IMR-90 (cell line): ENCODE measurements around the gene ARHGEF9. TPM values are rescaled to one million over a fixed set of nuclear protein-coding genes. Genes with fewer than 3 reads are reported as not detected.

ENCODE experiments used
- ATAC-seq: fragments of 200-7000 bp; cut with Tn5 transposase; 2 replicates; pipeline ENCODE4 v1.9.1; 2020; ENCODE audit warnings: low read depth, mild to moderate bottlenecking, moderate library complexity
- BruUV-seq: library from RNA; stranded (reverse); fragments of 400-500 nt; replicated peaks from 2 replicates; lab custom pipeline; 2021; lab: Mats Ljungman, UMichigan
- CTCF ChIA-PET: fragments of 300-600 bp; formaldehyde crosslinking; extraction: SDS; loops from one replicate; lab custom pipeline; 2021; ENCODE audit warnings: antibody characterized with exemption; lab: Yijun Ruan, JAX
- POLR2A ChIA-PET: fragments of 300-600 bp; sonication (Branson Sonifier 250); formaldehyde crosslinking; loops from one replicate; lab custom pipeline; 2022; ENCODE audit warnings: antibody characterized with exemption; ENCODE audit not compliant: unreplicated experiment; lab: Charles Lee
- DNase-seq: peaks from one replicate; pipeline ENCODE4 v3.0.0; 2013
- H2AFZ ChIP-seq: replicated peaks from 2 replicates; pipeline ENCODE3; 2013; ENCODE audit warnings: low read length, mild to moderate bottlenecking; ENCODE audit not compliant: poor library complexity
- H2AK5ac ChIP-seq: 2 replicates; pipeline ENCODE4 v1.6.1; 2013; ENCODE audit warnings: low read depth, low read length, inconsistent platforms
- H2AK9ac ChIP-seq: replicated peaks from 2 replicates; pipeline ENCODE3; 2013; ENCODE audit warnings: mild to moderate bottlenecking, low read depth, low read length, moderate library complexity; ENCODE audit not compliant: poor library complexity
- H2BK120ac ChIP-seq: 2 replicates; pipeline ENCODE4 v1.6.1; 2013; ENCODE audit warnings: low read depth, low read length, inconsistent platforms
- H2BK15ac ChIP-seq: 3 replicates; pipeline ENCODE4 v1.6.1; 2013; ENCODE audit warnings: low read depth, low read length, inconsistent platforms
- H2BK20ac ChIP-seq: 2 replicates; pipeline ENCODE4 v1.6.1; 2013; ENCODE audit warnings: low read depth, mild to moderate bottlenecking, inconsistent platforms, low read length, moderate library complexity
- H2BK5ac ChIP-seq: 2 replicates; pipeline ENCODE4 v1.6.1; 2013; ENCODE audit warnings: mild to moderate bottlenecking, low read depth, low read length, inconsistent platforms; ENCODE audit not compliant: poor library complexity, severe bottlenecking
- H3K14ac ChIP-seq: replicated peaks from 2 replicates; pipeline ENCODE4 v1.6.1; 2013; ENCODE audit warnings: low read depth, low read length, inconsistent platforms
- H3K18ac ChIP-seq: 2 replicates; pipeline ENCODE4 v1.6.1; 2013; ENCODE audit warnings: low read depth, low read length, control low read depth
- H3K23ac ChIP-seq: 2 replicates; pipeline ENCODE4 v1.6.1; 2013; ENCODE audit warnings: low read depth, low read length, inconsistent platforms
- H3K27ac ChIP-seq: 2 replicates; pipeline ENCODE4 v1.5.1; 2013; ENCODE audit warnings: mild to moderate bottlenecking, control low read depth, low read length; ENCODE audit not compliant: insufficient read depth
- H3K27me3 ChIP-seq: 2 replicates; pipeline ENCODE4 v1.6.1; 2013; ENCODE audit warnings: low read length; ENCODE audit not compliant: control insufficient read depth, insufficient read depth
- H3K36me3 ChIP-seq: 2 replicates; pipeline ENCODE4 v1.6.1; 2013; ENCODE audit warnings: low read length, mixed read lengths; ENCODE audit not compliant: control insufficient read depth, insufficient read depth
- H3K4ac ChIP-seq: 2 replicates; pipeline ENCODE4 v1.6.1; 2013; ENCODE audit warnings: low read depth, low read length, inconsistent platforms
- H3K4me1 ChIP-seq: 2 replicates; pipeline ENCODE4 v1.6.1; 2013; ENCODE audit warnings: low read length, mixed read lengths; ENCODE audit not compliant: control insufficient read depth, insufficient read depth
- H3K4me2 ChIP-seq: 2 replicates; pipeline ENCODE4 v1.6.1; 2013; ENCODE audit warnings: low read depth, mild to moderate bottlenecking, control low read depth, low read length, moderate library complexity
- H3K4me3 ChIP-seq: 2 replicates; pipeline ENCODE4 v1.5.1; 2013; ENCODE audit warnings: low read depth, mild to moderate bottlenecking, control low read depth, low read length, moderate library complexity; ENCODE audit not compliant: insufficient read depth
- H3K56ac ChIP-seq: 2 replicates; pipeline ENCODE4 v1.6.1; 2013; ENCODE audit warnings: low read length, inconsistent platforms; ENCODE audit not compliant: insufficient read depth; ENCODE audit errors: extremely low read depth
- H3K79me1 ChIP-seq, 2 experiments: 2 replicates each; pipeline ENCODE4 v1.6.1; 2013; ENCODE audit warnings: low read length in 2 of 2, inconsistent platforms in 1 of 2, low read depth in 1 of 2
- H3K9ac ChIP-seq: 2 replicates; pipeline ENCODE4 v1.6.1; 2013; ENCODE audit warnings: low read depth, low read length, control low read depth
- H3K9me1 ChIP-seq: 2 replicates; pipeline ENCODE4 v1.6.1; 2013; ENCODE audit warnings: low read length, inconsistent platforms; ENCODE audit not compliant: insufficient read depth
- H3K9me3 ChIP-seq: 2 replicates; pipeline ENCODE4 v1.6.1; 2013; ENCODE audit warnings: low read length; ENCODE audit not compliant: control insufficient read depth, insufficient read depth
- H4K20me1 ChIP-seq: 2 replicates; pipeline ENCODE4 v1.6.1; 2013; ENCODE audit warnings: low read length, inconsistent platforms; ENCODE audit not compliant: insufficient read depth
- H4K5ac ChIP-seq: 2 replicates; pipeline ENCODE4 v1.6.1; 2013; ENCODE audit warnings: mild to moderate bottlenecking, low read depth, low read length, control low read depth
- H4K8ac ChIP-seq, 2 experiments: 2 replicates each; pipeline ENCODE4 v1.6.1; 2013; ENCODE audit warnings: low read depth in 2 of 2, low read length in 2 of 2, control low read depth in 1 of 2, inconsistent platforms in 1 of 2
- H4K91ac ChIP-seq: 2 replicates; pipeline ENCODE4 v1.6.1; 2013; ENCODE audit warnings: low read depth, low read length, inconsistent platforms; ENCODE audit not compliant: insufficient read depth
- CEBPB ChIP-seq: IDR thresholded peaks from 2 replicates; pipeline ENCODE4 v1.6.1; 2012; ENCODE audit warnings: low read depth, low read length, improper control_type of control experiment
- SMC3 ChIP-seq: fragments of 150-350 bp; IDR thresholded peaks from 2 replicates; pipeline ENCODE4 v1.6.1; 2016; ENCODE audit warnings: low read depth, mild to moderate bottlenecking, antibody characterized with exemption, low read length, moderate library complexity
- WGBS, 2 experiments: methylation state at CpG; one replicate each; pipeline versions ENCODE4 v1.1.5 to v1.1.7; 2013; ENCODE audit warnings: missing lambda C conversion rate in 2 of 2; ENCODE audit not compliant: insufficient read length in 1 of 2; ENCODE audit errors: extremely low coverage in 2 of 2; 5-methylcytosine and 5-hydroxymethylcytosine counted together
- dilution Hi-C: fragments of 300-500 bp; cut with HindIII; formaldehyde crosslinking; loops from one replicate; pipeline ENCODE4 v1.14.3; 2018; ENCODE audit warnings: low sequenced_read_pairs; ENCODE audit not compliant: unreplicated experiment
- in situ Hi-C: fragments of 300-500 bp; cut with MboI; formaldehyde crosslinking; loops from 3 replicates; pipeline ENCODE4 v1.14.3; 2019; ENCODE audit warnings: low sequenced_read_pairs, inconsistent platforms, mixed read lengths
- intact Hi-C: fragments of 100-400 bp; cut with micrococcal nuclease; formaldehyde crosslinking; loops from 2 replicates; pipeline ENCODE4 v1.10.0; 2022
- polyA plus RNA-seq, 3 experiments: library from polyadenylated mRNA; depleted of rRNA; stranded (reverse); fragments of >200 nt; gene quantifications; 2 replicates each; pipeline ENCODE4 v1.2.3, GENCODE V29; 2012; ENCODE audit warnings: low replicate concordance in 1 of 3
- total RNA-seq: library from RNA; depleted of rRNA; stranded (reverse); fragments of >200 nt; gene quantifications from 2 replicates; pipeline ENCODE4 v1.2.3, GENCODE V29; 2012

Gene ARHGEF9
- total and polyA plus RNA-seq, 2 of the 4 experiments (the other 2 are of a cell fraction) = 7.1 to 11.8 TPM

DNA sequence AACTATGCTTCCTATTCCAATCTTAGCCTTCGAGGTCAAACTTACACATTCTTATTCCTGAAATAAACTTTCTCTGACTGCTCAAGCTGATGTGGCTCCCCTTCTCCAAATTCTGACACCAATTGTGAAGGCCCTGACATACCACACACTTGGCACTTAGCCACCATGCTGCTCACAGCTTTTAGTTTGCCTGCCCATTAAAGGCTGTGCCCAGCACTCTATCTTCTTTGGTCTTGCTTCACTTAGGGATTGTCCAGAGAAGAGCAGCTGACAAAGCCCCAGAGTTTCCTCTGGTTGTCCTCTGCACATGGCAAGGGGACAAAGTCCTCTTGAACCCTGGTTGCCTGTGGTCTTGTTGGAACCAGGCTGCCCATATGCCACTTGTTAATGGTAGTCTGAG, 126.1 kb downstream of the ARHGEF9 start:
- Histone ChIP-seq H2AFZ (no peak overlapping the region), H3K27me3 (no peaks in the 10 kb centered on the region), H3K4me3 (no peak overlapping the region), H2BK120ac (peak overlapping the region; percentile 53), H3K79me1 (0 out of 4 replicates have a peak, but pooled peaks cover 0 to 3% of the 10 kb centered on the region in 2 experiments), H3K9me3 (no peaks in the 10 kb centered on the region), H2AK5ac (no peak overlapping the region; the same call in 1 of the 2 replicates), H2AK9ac (no peak overlapping the region), H3K18ac (no peak overlapping the region), H3K4ac (peak overlapping the region; percentile 48), H3K27ac (no peak overlapping the region), H4K5ac (no peak overlapping the region), H2BK15ac (no peak overlapping the region), H2BK20ac (peak overlapping the region; percentile 18; the same call in 1 of the 2 replicates), H3K4me2 (no peak overlapping the region), H3K9ac (no peak overlapping the region), H3K56ac (no peak overlapping the region), H4K91ac (no peak overlapping the region), H4K20me1 (no peaks in the 10 kb centered on the region), H3K9me1 (0 out of 2 replicates have a peak, but pooled peaks cover 2% of the 10 kb centered on the region), H3K4me1 (no peaks in the 10 kb centered on the region; the same call in 1 of the 2 replicates), H4K8ac (no peak overlapping the region), H3K14ac (no peak overlapping the region), H3K23ac (no peak overlapping the region), H3K36me3 (no peaks in the 10 kb centered on the region), H2BK5ac (no peak overlapping the region)
- in situ Hi-C loops = no loop called here
- BruUV-seq = no TSS peak
- ChIA-PET CTCF (no interaction called here), POLR2A (no interaction called here)
- WGBS, 2 experiments = no CpG with 5 or more reads among the region's 1 CpG
- DNase-seq (no peak), ATAC-seq (no peak; the same call in 1 of the 2 replicates)
- no peak for TF ChIP-seq CEBPB
- no peak for TF ChIP-seq SMC3
- intact Hi-C loops = loop anchor here (10.0 kb wide), 1 partner anchor 76 kb away; no protein-coding TSS in a partner anchor
- dilution Hi-C loops = no loop called here
